Measurements from ENCODE around the gene ZBTB2.

Gene ZBTB2

DNA sequence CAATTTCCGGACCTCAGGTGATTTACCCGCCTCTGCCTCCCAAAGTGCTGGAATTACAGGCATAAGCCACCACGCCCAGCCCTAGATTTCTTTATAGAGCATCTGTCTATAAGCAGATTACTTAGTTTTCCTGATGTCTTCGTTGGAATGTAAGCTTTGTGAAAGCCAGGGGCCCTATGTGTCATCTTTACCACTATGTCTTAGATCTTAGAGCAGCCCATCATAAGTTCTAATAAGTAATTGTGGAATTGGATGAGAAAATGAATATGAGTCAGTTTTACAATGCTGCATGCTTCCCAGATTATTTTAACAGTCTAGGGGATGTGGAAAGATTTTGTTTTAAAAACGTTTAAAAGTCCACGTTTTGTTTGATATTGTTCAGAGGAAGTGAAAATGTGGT is 9.1 kb upstream of the ZBTB2 start:
- peaks cover 68% of the 10 kb centered on the region for H3K36me3 ChIP-seq (ENCODE audit: control insufficient read depth, insufficient read depth, low read length)
- no peak overlapping the region for H3K4me3 ChIP-seq (ENCODE audit: extremely low read depth, insufficient read depth, low read length, poor library complexity, severe bottlenecking)
- no peaks in the 10 kb centered on the region for H3K4me1 ChIP-seq (ENCODE audit: control insufficient read depth, insufficient read depth, low read length, poor library complexity, severe bottlenecking)
- WGBS, 2 experiments (ENCODE audit: insufficient coverage in 2 of 2), result 91 to 97% methylated on average over 5 to 6 of the region's 6 CpGs
- no peak overlapping the region for H3K27ac ChIP-seq (ENCODE audit: low read depth, low read length, severe bottlenecking)
- no peaks in the 10 kb centered on the region for H3K9me3 ChIP-seq (ENCODE audit: control insufficient read depth, low read length)

DNA sequence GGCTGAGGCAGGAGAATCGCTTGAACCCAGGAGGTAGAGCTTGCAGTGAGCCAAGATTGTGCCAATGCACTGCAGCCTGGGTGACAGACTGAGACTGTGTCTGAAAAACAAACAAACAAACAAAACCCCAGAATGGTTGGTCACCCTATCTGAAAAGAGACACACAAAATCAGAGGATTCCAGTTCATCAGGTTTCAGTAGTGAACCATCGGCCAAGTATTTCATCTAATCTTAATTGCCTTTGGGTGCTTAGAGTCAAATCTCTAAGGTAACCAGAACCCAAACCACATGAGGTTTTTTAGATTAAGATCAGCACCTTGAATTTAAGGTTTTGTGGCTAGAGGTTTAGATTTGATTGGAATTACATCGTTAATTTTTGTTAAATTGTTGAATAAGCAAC is 8.3 kb upstream of the ZBTB2 start:
- no peak overlapping the region for H3K27ac ChIP-seq (ENCODE audit: low read depth, low read length, severe bottlenecking)
- no peak overlapping the region for H3K4me3 ChIP-seq (ENCODE audit: extremely low read depth, insufficient read depth, low read length, poor library complexity, severe bottlenecking)
- 92 to 100% methylated on average over 2 of the region's 3 CpGs for WGBS, 2 experiments (ENCODE audit: insufficient coverage in 2 of 2)
- H3K36me3 ChIP-seq (ENCODE audit: control insufficient read depth, insufficient read depth, low read length), result peaks cover 66% of the 10 kb centered on the region
- H3K9me3 ChIP-seq (ENCODE audit: control insufficient read depth, low read length), result no peaks in the 10 kb centered on the region
- no peaks in the 10 kb centered on the region for H3K4me1 ChIP-seq (ENCODE audit: control insufficient read depth, insufficient read depth, low read length, poor library complexity, severe bottlenecking)

DNA sequence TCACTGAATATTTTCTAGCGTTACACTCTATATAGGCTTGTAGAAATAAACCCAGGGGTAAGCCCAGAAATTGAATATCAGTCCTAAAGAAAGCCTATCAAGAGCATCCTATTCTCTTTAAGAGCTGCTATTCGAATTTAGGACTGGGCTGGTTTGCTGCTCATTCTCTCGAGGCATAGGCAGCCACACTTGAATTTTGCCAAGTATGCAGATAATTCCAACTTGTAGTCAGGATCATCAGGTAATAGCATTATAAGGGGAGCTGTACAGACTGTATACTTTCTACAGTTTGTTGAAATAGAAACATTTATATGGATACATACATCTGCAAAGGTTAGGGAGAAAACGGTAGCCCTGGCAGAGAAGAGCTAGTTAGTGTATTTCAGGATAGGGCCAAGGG is 2.1 kb upstream of the ZBTB2 start:
- 76 to 88% methylated on average over 2 to 3 of the region's 4 CpGs for WGBS, 2 experiments (ENCODE audit: insufficient coverage in 2 of 2)
- H3K4me3 ChIP-seq (ENCODE audit: extremely low read depth, insufficient read depth, low read length, poor library complexity, severe bottlenecking), result no peak overlapping the region
- no peak overlapping the region for H3K27ac ChIP-seq (ENCODE audit: low read depth, low read length, severe bottlenecking)
- peaks cover 19% of the 10 kb centered on the region for H3K4me1 ChIP-seq (ENCODE audit: control insufficient read depth, insufficient read depth, low read length, poor library complexity, severe bottlenecking)
- no peaks in the 10 kb centered on the region for H3K9me3 ChIP-seq (ENCODE audit: control insufficient read depth, low read length)
- peaks cover 38% of the 10 kb centered on the region for H3K36me3 ChIP-seq (ENCODE audit: control insufficient read depth, insufficient read depth, low read length)

DNA sequence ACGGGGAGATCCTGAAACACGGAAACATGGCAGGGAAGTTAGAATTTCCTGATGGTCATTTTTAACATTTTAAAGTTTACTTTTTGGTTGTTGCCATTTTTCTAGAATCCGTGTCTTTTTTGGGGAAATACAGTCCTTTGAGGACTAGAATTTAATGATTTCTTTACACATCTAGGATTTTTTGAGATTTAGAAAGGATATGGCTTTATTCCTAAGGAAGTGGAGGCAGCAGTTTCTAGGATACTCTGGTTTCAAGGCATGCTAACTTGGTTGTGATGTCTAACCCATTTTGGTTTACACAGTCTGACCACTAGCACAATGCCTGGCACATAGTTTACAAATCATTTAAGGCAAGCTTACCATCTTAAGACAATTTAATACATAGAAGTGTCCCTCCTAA is 1.1 kb upstream of the ZBTB2 start:
- Histone ChIP-seq H3K4me1 (ENCODE audit: control insufficient read depth, insufficient read depth, low read length, poor library complexity, severe bottlenecking) (peaks cover 24% of the 10 kb centered on the region), H3K9me3 (ENCODE audit: control insufficient read depth, low read length) (no peaks in the 10 kb centered on the region), H3K36me3 (ENCODE audit: control insufficient read depth, insufficient read depth, low read length) (peaks cover 38% of the 10 kb centered on the region), H3K27ac (ENCODE audit: low read depth, low read length, severe bottlenecking) (peak overlapping the region; percentile 79), H3K4me3 (ENCODE audit: extremely low read depth, insufficient read depth, low read length, poor library complexity, severe bottlenecking) (peak overlapping the region; percentile 97)
- 0 to 20% methylated on average over 1 of the region's 3 CpGs for WGBS, 2 experiments (ENCODE audit: insufficient coverage in 2 of 2)

DNA sequence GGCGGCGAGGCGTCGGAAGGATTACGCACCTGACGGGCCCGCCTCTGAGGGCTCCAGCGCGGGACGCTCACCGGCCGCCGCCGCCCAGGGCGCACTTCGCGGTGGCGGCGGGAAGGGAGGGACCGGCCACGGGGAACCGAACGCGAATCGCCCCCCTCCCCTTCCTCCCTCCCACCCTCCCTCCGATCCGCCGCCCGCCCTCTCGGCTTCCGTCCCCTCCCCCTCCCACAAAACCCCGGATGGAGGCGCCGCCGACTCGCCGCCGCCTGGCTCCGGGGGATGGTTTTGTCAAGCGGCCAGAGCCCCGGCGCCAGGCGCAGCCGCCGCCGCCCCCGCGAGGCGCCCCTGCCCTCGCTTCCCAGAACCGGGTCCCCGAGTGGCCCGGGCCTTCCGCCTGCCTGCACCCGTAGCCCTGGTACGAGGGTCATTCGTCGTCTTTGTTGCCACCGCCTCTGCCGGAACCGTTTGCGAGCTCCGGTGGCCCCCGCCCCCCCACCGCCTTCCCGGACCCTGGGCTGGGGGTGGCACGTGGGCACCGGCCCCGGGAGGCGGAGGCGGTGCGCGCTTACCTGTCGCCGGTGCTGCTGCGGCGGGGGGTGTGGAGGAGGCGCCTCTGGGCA is 398 bp downstream of the ZBTB2 start:
- peaks cover 24% of the 10 kb centered on the region for H3K4me1 ChIP-seq (ENCODE audit: control insufficient read depth, insufficient read depth, low read length, poor library complexity, severe bottlenecking)
- H3K9me3 ChIP-seq (ENCODE audit: control insufficient read depth, low read length), result no peaks in the 10 kb centered on the region
- peaks cover 39% of the 10 kb centered on the region for H3K36me3 ChIP-seq (ENCODE audit: control insufficient read depth, insufficient read depth, low read length)
- H3K27ac ChIP-seq (ENCODE audit: low read depth, low read length, severe bottlenecking), result peak overlapping the region; percentile 99
- 0% methylated on average over 10 to 43 of the region's 78 CpGs for WGBS, 2 experiments (ENCODE audit: insufficient coverage in 2 of 2)
- peak overlapping the region; percentile 97 for H3K4me3 ChIP-seq (ENCODE audit: extremely low read depth, insufficient read depth, low read length, poor library complexity, severe bottlenecking)

DNA sequence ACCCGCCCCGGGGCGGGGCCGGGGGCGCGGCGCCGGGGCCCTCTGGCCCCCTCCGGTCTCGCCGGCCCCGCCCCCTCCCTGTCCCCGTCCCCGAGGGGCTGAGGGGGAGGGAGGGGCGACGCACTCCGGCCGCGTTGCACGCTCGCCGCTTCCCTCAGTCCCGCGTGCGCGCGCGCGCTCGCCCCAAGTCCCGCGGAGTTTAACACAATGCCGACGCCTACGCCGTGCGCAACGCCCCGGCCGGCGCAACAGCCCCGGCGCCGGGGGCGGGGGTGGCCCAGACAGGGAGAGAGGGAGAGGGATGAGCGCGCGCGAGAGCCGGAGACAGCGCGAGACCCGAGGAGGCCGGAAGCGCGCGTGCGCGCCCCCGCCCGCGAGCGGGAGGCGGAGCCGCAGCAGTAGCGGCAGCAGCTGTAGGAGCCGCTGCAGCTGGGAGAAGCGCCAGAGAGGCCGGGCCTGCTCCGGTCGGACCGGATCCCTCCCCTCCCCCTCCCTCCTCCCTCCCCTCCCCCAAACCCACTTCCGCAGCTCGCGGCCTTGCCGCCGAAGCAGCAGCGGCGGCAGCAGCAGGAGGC is 996 bp downstream of the ZBTB2 start:
- Histone ChIP-seq H3K9me3 (ENCODE audit: control insufficient read depth, low read length) (no peaks in the 10 kb centered on the region), H3K27ac (ENCODE audit: low read depth, low read length, severe bottlenecking) (peak overlapping the region; percentile 99), H3K36me3 (ENCODE audit: control insufficient read depth, insufficient read depth, low read length) (peaks cover 33% of the 10 kb centered on the region), H3K4me1 (ENCODE audit: control insufficient read depth, insufficient read depth, low read length, poor library complexity, severe bottlenecking) (peaks cover 24% of the 10 kb centered on the region), H3K4me3 (ENCODE audit: extremely low read depth, insufficient read depth, low read length, poor library complexity, severe bottlenecking) (peak overlapping the region; percentile 97)
- WGBS, 2 experiments (ENCODE audit: insufficient coverage in 2 of 2), result 0% methylated on average over 28 to 43 of the region's 79 CpGs

DNA sequence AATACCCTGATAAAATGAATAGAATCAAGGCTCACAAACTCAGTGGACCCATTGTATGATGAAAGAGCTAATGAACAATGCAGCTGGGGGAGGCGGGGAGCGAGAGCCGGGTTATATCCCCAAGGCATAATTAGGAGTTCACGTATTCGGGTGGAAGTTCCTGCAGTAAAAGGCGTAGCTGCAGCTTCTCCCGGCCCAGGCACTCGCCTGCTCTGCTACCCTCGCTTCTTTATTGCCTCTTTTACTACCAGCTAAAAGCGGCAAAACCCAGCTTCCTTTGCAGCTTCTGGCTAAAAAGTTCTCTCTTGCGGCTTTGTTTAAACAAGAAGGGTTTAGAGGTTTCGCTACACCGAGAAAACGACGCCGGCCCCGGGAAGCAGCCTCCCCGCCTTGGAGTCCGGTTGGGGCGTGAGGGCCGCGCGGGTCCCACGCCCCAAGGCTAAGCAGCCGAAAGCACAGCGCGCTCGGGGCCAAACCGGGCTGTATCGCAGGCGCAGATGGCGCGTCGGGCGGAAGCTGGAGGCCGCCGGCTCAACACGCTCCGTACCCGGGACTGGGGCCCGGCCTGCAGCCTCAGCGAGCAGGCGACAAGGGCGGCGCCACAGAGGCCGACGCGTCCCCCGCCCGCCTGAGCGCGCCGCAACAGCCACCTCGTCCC is 1.6 kb downstream of the ZBTB2 start:
- Histone ChIP-seq H3K27ac (ENCODE audit: low read depth, low read length, severe bottlenecking) (peak overlapping the region; percentile 99), H3K4me1 (ENCODE audit: control insufficient read depth, insufficient read depth, low read length, poor library complexity, severe bottlenecking) (peaks cover 24% of the 10 kb centered on the region), H3K4me3 (ENCODE audit: extremely low read depth, insufficient read depth, low read length, poor library complexity, severe bottlenecking) (peak overlapping the region; percentile 97), H3K9me3 (ENCODE audit: control insufficient read depth, low read length) (no peaks in the 10 kb centered on the region), H3K36me3 (ENCODE audit: control insufficient read depth, insufficient read depth, low read length) (peaks cover 28% of the 10 kb centered on the region)
- 0 to 1% methylated on average over 34 to 37 of the region's 54 CpGs for WGBS, 2 experiments (ENCODE audit: insufficient coverage in 2 of 2)

DNA sequence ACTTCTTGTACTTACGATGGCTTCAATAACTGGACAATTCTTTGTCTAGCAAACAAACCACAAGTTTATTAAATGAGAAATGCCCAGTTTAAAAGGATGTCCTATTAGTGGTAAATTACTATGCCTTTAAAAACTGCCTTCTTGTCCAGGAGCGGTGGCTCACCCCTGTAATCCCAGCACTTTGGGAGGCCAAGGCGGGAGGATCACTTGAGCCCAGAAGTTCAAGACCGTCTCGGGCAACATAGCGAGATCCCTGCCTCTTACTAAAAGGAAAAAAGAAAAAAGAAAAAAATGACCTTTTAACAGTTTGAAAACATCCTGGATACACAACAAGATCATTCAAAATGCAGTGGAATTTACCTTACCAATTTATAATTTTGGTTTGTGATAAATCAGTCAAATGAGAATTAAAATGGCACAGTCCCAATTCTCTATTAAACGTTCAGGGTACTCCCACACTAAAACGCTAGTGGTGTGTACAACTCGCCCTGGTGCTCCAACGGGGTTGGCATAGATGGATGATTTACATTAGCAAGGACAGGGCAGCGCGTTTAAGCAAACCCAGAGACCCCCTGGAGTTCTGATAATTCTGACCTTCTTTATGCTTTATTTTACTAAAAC is 2.3 kb downstream of the ZBTB2 start:
- Histone ChIP-seq H3K36me3 (ENCODE audit: control insufficient read depth, insufficient read depth, low read length) (peaks cover 29% of the 10 kb centered on the region), H3K4me1 (ENCODE audit: control insufficient read depth, insufficient read depth, low read length, poor library complexity, severe bottlenecking) (peaks cover 29% of the 10 kb centered on the region), H3K9me3 (ENCODE audit: control insufficient read depth, low read length) (no peaks in the 10 kb centered on the region), H3K4me3 (ENCODE audit: extremely low read depth, insufficient read depth, low read length, poor library complexity, severe bottlenecking) (peak overlapping the region; percentile 97), H3K27ac (ENCODE audit: low read depth, low read length, severe bottlenecking) (peak overlapping the region; percentile 99)
- WGBS, 2 experiments (ENCODE audit: insufficient coverage in 2 of 2), result 17% methylated on average over 6 of the region's 12 CpGs; no CpG with 5 or more reads in 1 of the 2 experiments

DNA sequence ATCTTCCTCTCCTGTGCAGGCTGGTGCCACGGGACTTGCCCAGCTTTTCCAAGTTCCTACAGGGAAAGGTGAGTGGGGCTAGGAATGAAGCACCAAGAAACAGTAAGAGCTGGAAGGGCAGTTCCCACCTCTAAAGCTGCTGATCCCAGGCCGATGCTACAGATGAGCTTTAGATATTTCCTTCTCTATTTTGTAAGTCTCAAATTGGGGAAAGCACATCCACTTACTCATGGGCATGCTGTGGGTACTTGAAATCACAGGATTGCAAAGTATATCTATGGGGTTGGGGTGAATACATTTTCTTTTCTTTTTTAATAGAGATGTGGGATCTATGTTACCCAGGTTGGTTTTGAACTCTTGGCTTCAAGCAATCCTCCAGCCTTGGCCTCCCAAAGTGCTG is 3.1 kb downstream of the ZBTB2 start:
- 88 to 100% methylated on average over 1 to 2 of the region's 2 CpGs for WGBS, 2 experiments (ENCODE audit: insufficient coverage in 2 of 2)
- Histone ChIP-seq H3K36me3 (ENCODE audit: control insufficient read depth, insufficient read depth, low read length) (peaks cover 28% of the 10 kb centered on the region), H3K27ac (ENCODE audit: low read depth, low read length, severe bottlenecking) (no peak overlapping the region), H3K4me1 (ENCODE audit: control insufficient read depth, insufficient read depth, low read length, poor library complexity, severe bottlenecking) (peaks cover 24% of the 10 kb centered on the region), H3K9me3 (ENCODE audit: control insufficient read depth, low read length) (no peaks in the 10 kb centered on the region), H3K4me3 (ENCODE audit: extremely low read depth, insufficient read depth, low read length, poor library complexity, severe bottlenecking) (no peak overlapping the region)

DNA sequence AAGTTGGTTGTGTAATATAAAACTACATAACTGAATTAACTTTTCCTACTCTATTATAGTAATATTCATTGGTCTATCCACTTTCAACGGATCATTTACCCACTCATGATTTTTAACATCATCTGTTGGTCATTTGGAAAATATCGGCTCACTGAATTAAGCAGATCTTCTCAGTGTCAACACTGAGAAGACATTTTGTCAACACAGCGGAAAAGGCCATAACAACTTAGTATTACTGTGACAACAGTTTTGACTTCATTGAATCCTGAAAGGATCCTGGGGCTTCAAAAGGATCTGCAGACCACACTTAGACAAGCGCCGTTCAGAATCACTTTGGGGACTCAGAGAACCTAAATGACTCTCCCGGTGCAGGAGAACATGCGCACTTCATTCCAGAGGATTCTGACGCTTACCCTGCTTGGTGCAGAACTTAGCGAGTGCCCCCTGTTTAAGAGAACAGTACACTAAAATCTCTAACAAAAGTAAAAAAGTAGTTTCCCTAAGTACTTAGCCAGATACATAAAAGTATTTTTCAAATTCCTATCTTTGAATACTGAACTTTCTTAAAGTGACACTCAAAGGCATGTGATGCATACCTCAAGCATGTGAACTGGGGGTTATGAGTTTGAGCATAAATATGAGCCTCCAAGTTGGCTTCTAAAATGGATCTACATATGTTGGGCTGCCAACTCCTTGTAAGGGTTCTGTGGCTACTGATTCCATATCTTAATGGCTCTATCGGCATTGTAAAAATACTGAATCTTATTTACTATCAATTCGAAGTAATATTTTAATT is 4.0 kb downstream of the ZBTB2 start:
- Histone ChIP-seq H3K4me3 (ENCODE audit: extremely low read depth, insufficient read depth, low read length, poor library complexity, severe bottlenecking) (no peak overlapping the region), H3K27ac (ENCODE audit: low read depth, low read length, severe bottlenecking) (peak overlapping the region; percentile 26), H3K4me1 (ENCODE audit: control insufficient read depth, insufficient read depth, low read length, poor library complexity, severe bottlenecking) (peaks cover 18% of the 10 kb centered on the region), H3K9me3 (ENCODE audit: control insufficient read depth, low read length) (no peaks in the 10 kb centered on the region), H3K36me3 (ENCODE audit: control insufficient read depth, insufficient read depth, low read length) (peaks cover 32% of the 10 kb centered on the region)
- WGBS, 2 experiments (ENCODE audit: insufficient coverage in 2 of 2), result 92 to 95% methylated on average over 7 to 8 of the region's 11 CpGs
